Breast epithelium (tissue), 4 donors: ENCODE results near the gene PRIMA1. TPM values are rescaled to one million over a fixed set of nuclear protein-coding genes. Genes with fewer than 3 reads are reported as not detected.

Source experiments
- DNase-seq, 2 donors: peaks; one replicate each; pipeline ENCODE4 v3.0.0-alpha.2; 2019; ENCODE audit warnings: low spot score in 2 of 2
- H3K27ac ChIP-seq, 2 donors: fragments of 200-600 bp; sonication (generic) in 1 of 2; one replicate each; pipeline ENCODE4 v1.5.1; 2016 to 2019; ENCODE audit warnings: mild to moderate bottlenecking in 1 of 2
- H3K27me3 ChIP-seq, 2 donors: fragments of 200-600 bp; sonication (generic) in 1 of 2; one replicate each; pipeline versions ENCODE4 v1.5.1 to v1.6.0; 2017 to 2019; ENCODE audit warnings: control low read depth in 1 of 2, mild to moderate bottlenecking in 1 of 2
- H3K36me3 ChIP-seq: fragments of 200-600 bp; one replicate; pipeline ENCODE4 v1.5.1; 2019
- H3K4me1 ChIP-seq, 2 donors: fragments of 200-600 bp; sonication (generic); one replicate each; pipeline ENCODE4 v1.5.1; 2016 to 2019; ENCODE audit warnings: control low read depth in 1 of 2
- H3K4me3 ChIP-seq, 3 donors: fragments of 200-600 bp; sonication (generic); 1 replicate in 2 of 3; 2 replicates in 1 of 3; pipeline ENCODE4 v1.5.1; 2016 to 2019; ENCODE audit warnings: mild to moderate bottlenecking in 3 of 3, moderate library complexity in 2 of 3
- H3K9me3 ChIP-seq, 2 donors: fragments of 200-600 bp; sonication (generic) in 1 of 2; one replicate each; pipeline ENCODE4 v1.5.1; 2016 to 2019; ENCODE audit warnings: control low read depth in 1 of 2
- POLR2A ChIP-seq: fragments of 450-650 bp; IDR thresholded peaks from one replicate; pipeline ENCODE4 v1.6.1; 2016; ENCODE audit warnings: antibody characterized with exemption, mild to moderate bottlenecking, moderate library complexity
- POLR2AphosphoS5 ChIP-seq, 3 donors: sonication (generic); formaldehyde crosslinking; IDR thresholded peaks; one replicate each; pipeline ENCODE4 v1.6.1; 2017; ENCODE audit warnings: antibody characterized with exemption in 3 of 3
- intact Hi-C: fragments of 100-400 bp; cut with DNase I; formaldehyde crosslinking; loops from one replicate; pipeline ENCODE4 v1.15.1; 2023; ENCODE audit warnings: low total_unique reads
- total RNA-seq, 3 donors: library from RNA; depleted of rRNA; stranded (reverse); fragments of >200 nt; gene quantifications; one replicate each; pipeline ENCODE4 v1.1.0, GENCODE V29; 2016
- TF ChIP-seq, protein P1 (sequence below), 3 donors: fragments of 450-650 bp; IDR thresholded peaks; one replicate each; pipeline ENCODE4 v1.5.1; 2016 to 2017; ENCODE audit warnings: antibody characterized with exemption in 3 of 3, mild to moderate bottlenecking in 3 of 3, moderate library complexity in 3 of 3

The PRIMA1 gene
- total RNA-seq, 3 donors from 2014 or later = 0.98 to 2.1 (median 1.3) TPM

DNA sequence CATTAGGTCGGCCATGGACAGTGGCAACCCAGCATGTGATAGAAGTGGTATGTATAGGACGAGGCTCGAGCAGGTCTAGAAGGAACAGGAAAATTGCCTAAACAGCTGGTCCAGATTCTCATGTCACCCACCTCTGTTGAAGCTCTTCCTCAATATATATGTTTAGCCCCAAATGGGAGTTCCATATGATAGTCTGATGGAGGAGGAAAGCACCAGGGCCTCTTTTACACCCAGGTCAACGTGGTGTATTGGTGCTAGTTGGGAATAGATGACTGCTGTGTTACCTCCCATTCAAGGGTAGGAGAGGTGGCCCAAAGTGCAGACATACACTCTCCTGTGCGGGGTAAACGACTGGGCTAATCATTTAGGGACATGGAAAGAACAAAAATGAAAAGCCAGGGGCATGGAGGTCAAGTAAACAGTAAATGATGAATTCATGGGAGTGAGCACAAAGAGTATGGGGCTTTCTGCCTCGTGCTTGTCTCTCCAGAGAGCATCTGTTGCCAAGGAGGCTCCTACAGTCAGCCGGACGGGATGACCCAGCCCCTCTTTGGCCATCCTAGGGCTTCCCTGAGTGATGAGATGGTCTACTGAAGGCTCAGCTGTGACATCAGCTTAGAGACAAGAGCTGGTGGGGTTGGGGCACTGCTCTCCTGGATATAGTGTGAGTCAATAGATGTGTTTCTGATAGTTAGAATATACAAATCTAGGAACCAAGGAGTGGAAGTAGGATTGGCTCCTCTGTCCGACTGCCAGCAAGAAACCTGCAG lies 5.5 kb upstream of the PRIMA1 start:
- Histone ChIP-seq H3K4me1 (peaks cover 6 to 10% of the 10 kb centered on the region in 2 donors), H3K27me3 (no peaks in the 10 kb centered on the region), H3K9me3 (no peaks in the 10 kb centered on the region), H3K27ac (no peak overlapping the region), H3K4me3 (no peak overlapping the region), H3K36me3 (no peaks in the 10 kb centered on the region)
- DNase-seq = no peak
- intact Hi-C loops = loop anchor here (5.0 kb wide), 1 partner anchor 1074 kb away; no protein-coding TSS in a partner anchor
- TF ChIP-seq, protein P1, sequence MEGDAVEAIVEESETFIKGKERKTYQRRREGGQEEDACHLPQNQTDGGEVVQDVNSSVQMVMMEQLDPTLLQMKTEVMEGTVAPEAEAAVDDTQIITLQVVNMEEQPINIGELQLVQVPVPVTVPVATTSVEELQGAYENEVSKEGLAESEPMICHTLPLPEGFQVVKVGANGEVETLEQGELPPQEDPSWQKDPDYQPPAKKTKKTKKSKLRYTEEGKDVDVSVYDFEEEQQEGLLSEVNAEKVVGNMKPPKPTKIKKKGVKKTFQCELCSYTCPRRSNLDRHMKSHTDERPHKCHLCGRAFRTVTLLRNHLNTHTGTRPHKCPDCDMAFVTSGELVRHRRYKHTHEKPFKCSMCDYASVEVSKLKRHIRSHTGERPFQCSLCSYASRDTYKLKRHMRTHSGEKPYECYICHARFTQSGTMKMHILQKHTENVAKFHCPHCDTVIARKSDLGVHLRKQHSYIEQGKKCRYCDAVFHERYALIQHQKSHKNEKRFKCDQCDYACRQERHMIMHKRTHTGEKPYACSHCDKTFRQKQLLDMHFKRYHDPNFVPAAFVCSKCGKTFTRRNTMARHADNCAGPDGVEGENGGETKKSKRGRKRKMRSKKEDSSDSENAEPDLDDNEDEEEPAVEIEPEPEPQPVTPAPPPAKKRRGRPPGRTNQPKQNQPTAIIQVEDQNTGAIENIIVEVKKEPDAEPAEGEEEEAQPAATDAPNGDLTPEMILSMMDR (IDR thresholded peaks at IDR 0.05) = no peak

DNA sequence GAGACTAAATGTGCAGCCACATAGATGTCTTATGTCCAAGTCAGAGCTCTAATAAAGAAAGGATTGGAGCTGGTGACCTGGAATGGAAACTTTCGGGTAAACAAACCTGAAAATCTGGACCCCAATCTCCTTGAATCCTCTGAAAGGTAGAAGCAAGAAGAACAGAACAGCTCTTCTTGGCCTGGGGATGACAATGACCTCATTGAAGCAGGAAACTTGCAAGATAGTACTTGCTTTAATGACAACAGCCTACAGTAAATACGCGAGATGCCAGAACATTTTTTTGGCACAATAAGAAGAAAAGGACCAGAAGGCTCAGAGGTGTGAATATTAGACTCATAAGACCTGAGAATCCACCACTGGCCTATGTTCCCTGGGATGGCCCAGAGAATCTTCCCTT lies 4.1 kb upstream of the PRIMA1 start:
- H3K27me3 ChIP-seq = no peaks in the 10 kb centered on the region
- intact Hi-C loops = loop anchor here (5.0 kb wide), 1 partner anchor 1075 kb away; no protein-coding TSS in a partner anchor

GRCh38 chr14:93790966-93791365 lies 2.7 kb upstream of the PRIMA1 start:
- intact Hi-C loops = loop anchor here (5.0 kb wide), 1 partner anchor 1076 kb away; no protein-coding TSS in a partner anchor
- H3K36me3 ChIP-seq = no peaks in the 10 kb centered on the region
- DNase-seq = no peak
- no peaks in the 10 kb centered on the region for H3K9me3 ChIP-seq
- no peak for TF ChIP-seq POLR2A
- TF ChIP-seq, protein P1 (IDR thresholded peaks at IDR 0.05) = no peak
- no peak for TF ChIP-seq POLR2AphosphoS5 (IDR thresholded peaks at IDR 0.05)
- H3K27ac ChIP-seq = no peak overlapping the region
- H3K4me3 ChIP-seq = no peak overlapping the region
- no peaks in the 10 kb centered on the region for H3K27me3 ChIP-seq
- H3K4me1 ChIP-seq = peaks cover 6 to 10% of the 10 kb centered on the region in 2 donors

More for the DNA sequence above, 4.1 kb upstream of the PRIMA1 start:
- TF ChIP-seq, protein P1 (IDR thresholded peaks at IDR 0.05) = no peak
- TF ChIP-seq POLR2A = no peak
- TF ChIP-seq POLR2AphosphoS5 (IDR thresholded peaks at IDR 0.05) = no peak
- H3K4me3 ChIP-seq = no peak overlapping the region
- peak in 1 of 2 donors; percentile 63 for DNase-seq
- no peaks in the 10 kb centered on the region for H3K9me3 ChIP-seq
- peak overlapping the region; percentile 45 to 72 for H3K27ac ChIP-seq
- H3K4me1 ChIP-seq = peaks cover 6 to 10% of the 10 kb centered on the region in 2 donors
- no peaks in the 10 kb centered on the region for H3K36me3 ChIP-seq

DNA sequence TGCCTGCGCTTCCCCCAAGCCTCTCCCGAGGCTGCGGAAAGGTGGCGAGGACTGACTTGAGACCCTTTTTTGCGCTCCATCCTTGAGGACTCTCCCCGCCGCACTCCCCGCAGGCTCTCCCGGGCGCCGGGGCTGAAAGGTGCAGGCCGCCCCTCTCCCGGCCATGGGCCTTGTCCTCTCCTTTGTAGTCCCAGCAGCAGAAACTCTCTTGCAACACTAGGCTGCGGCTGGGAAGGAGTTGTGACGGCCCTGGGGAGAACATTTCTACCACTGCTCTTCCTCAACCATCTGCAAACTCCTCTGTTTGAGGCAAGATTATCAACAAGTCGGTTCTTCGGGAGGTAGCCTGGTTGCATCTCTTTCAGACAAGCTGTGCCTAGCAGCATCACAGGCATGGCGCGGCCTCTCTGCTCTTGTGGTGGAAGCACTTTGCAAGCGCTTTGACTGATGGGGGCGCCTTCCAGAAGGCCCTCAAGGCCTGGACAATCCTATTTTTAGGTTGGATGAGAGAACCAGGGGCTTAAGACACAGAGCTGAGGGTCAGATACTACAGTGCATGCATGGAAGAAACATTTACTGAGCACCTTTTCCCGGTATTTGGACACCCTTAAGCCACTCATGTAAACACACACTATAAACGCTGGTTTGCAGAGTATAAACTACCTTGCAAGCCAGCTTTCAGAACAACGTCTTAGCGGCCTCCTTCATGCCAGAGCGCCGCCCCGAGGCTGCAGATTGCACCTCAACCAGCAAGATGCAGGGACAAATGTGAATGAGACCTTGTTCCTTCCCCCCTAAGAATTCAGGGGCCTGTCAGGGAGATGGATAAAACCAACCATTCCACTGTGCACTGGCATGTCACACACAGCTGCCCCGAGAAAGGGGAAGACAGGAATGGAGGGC lies 1.2 kb upstream of the PRIMA1 start:
- DNase-seq = no peak
- H3K27me3 ChIP-seq = no peaks in the 10 kb centered on the region
- no peaks in the 10 kb centered on the region for H3K36me3 ChIP-seq
- TF ChIP-seq, protein P1 (IDR thresholded peaks at IDR 0.05) = peak in 1 of 3 donors; percentile 14
- TF ChIP-seq POLR2A (no peak), POLR2AphosphoS5 (IDR thresholded peaks at IDR 0.05) (no peak)
- H3K4me1 ChIP-seq = peaks cover 6 to 10% of the 10 kb centered on the region in 2 donors
- intact Hi-C loops = loop anchor here (5.0 kb wide), 1 partner anchor 1078 kb away; no protein-coding TSS in a partner anchor
- peak overlapping the region; percentile 84 to 90 for H3K27ac ChIP-seq
- H3K9me3 ChIP-seq = no peaks in the 10 kb centered on the region
- H3K4me3 ChIP-seq = peak overlapping the region; percentile 53 to 80 (median 63)
